ENCODE measurements around the gene SHISA5.

DNA sequence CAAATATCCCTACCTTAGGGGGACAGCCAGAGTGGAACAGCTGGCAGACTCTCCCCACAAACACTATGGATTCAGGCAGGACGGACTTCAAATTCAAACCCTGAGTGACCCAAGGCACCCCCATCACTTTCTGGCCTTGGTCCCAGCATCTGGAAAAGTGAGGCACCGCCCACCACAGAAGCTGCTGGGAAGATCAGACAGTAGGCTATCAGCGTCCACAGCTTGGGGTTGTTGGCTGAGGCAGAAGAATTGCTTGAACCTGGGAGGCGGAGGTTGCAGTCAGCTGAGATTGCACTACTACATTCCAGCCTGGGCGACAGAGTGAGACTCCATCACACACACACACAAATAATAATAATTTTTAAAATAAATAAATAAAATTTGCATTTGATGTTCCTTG is 44.2 kb upstream of the SHISA5 start:
- no peak for TF ChIP-seq CTCF (IDR thresholded peaks at IDR 0.05; ENCODE audit: low read depth, low read length)
- no peak for TF ChIP-seq EZH2phosphoT487 (IDR thresholded peaks at IDR 0.05; ENCODE audit: low read depth)
